IMR-90 (cell line): ENCODE results near the gene CALHM1.

ENCODE experiments used
- BHLHE40 ChIP-seq: fragments of 150-350 bp; IDR thresholded peaks from 2 replicates; pipeline ENCODE4 v1.6.1; 2016; ENCODE audit warnings: mild to moderate bottlenecking, low read depth, low read length
- CEBPB ChIP-seq: IDR thresholded peaks from 2 replicates; pipeline ENCODE4 v1.6.1; 2012; ENCODE audit warnings: low read depth, low read length, improper control_type of control experiment
- CHD1 ChIP-seq: IDR thresholded peaks from 2 replicates; pipeline ENCODE4 v1.6.1; 2012; ENCODE audit warnings: low read depth, low read length, improper control_type of control experiment
- CTCF ChIP-seq: conservative IDR thresholded peaks from 2 replicates; pipeline ENCODE4 v1.5.1; 2012; ENCODE audit warnings: mild to moderate bottlenecking, low read depth, low read length, improper control_type of control experiment
- ELK1 ChIP-seq: fragments of 150-350 bp; IDR thresholded peaks from 2 replicates; pipeline ENCODE4 v1.6.1; 2016; ENCODE audit warnings: low read depth, mild to moderate bottlenecking, low read length, moderate library complexity, borderline replicate concordance
- FOS ChIP-seq: fragments of 150-350 bp; IDR thresholded peaks from 2 replicates; pipeline ENCODE4 v1.6.1; 2016; ENCODE audit warnings: low read depth, low read length
- POLR2A ChIP-seq: IDR thresholded peaks from 2 replicates; pipeline ENCODE4 v1.6.1; 2012; ENCODE audit warnings: mild to moderate bottlenecking, low read depth, low read length
- SMC3 ChIP-seq: fragments of 150-350 bp; IDR thresholded peaks from 2 replicates; pipeline ENCODE4 v1.6.1; 2016; ENCODE audit warnings: low read depth, mild to moderate bottlenecking, antibody characterized with exemption, low read length, moderate library complexity
- USF2 ChIP-seq: fragments of 150-350 bp; IDR thresholded peaks from 2 replicates; pipeline ENCODE4 v1.6.1; 2017; ENCODE audit warnings: mild to moderate bottlenecking, antibody characterized with exemption, low read length, low read depth

GRCh38 chr10:103499881-103500280, 41.2 kb upstream of the CALHM1 start:
- TF ChIP-seq CTCF (no peak), POLR2A (no peak), USF2 (no peak), SMC3 (no peak), ELK1 (no peak), BHLHE40 (no peak), CHD1 (no peak), CEBPB (no peak), FOS (no peak)
